ENCODE results near the gene TRIM25.
A peak's percentile ranks its signal among the peaks of the same experiment; 100 is the strongest.

The TRIM25 gene

GRCh38 chr17:56918916-56919315 lies 5.1 kb upstream of the TRIM25 start:
- ATAC-seq (ENCODE audit: insufficient read depth, low read depth) (no peak), DNase-seq (no peak)
- H3K79me2 ChIP-seq (ENCODE audit: insufficient read depth, low read length) = peaks cover 9% of the 10 kb centered on the region
- no peak overlapping the region for H2AFZ ChIP-seq (ENCODE audit: low read depth, low read length)
- no peak overlapping the region for H3K4me3 ChIP-seq (ENCODE audit: low read depth in 1 of 2, low read length in 2 of 2)
- H3K27ac ChIP-seq (ENCODE audit: low read length) = no peak overlapping the region
- TF ChIP-seq EZH2 (IDR thresholded peaks at IDR 0.05; ENCODE audit: borderline replicate concordance, low read depth, low read length, severe bottlenecking) (no peak), CTCF (IDR thresholded peaks at IDR 0.05; ENCODE audit: borderline replicate concordance, extremely low read depth, low read length, poor library complexity, severe bottlenecking) (no peak)
- H3K4me2 ChIP-seq (ENCODE audit: insufficient read depth, low read length) = no peak overlapping the region
- H3K36me3 ChIP-seq (ENCODE audit: insufficient read depth, low read length) = no peaks in the 10 kb centered on the region
- no peak overlapping the region for H3K9ac ChIP-seq (ENCODE audit: low read depth, low read length)
- H3K9me3 ChIP-seq (ENCODE audit: insufficient read depth, low read length, severe bottlenecking) = no peaks in the 10 kb centered on the region
- H3K27me3 ChIP-seq (ENCODE audit: insufficient read depth, low read length, poor library complexity) = no peaks in the 10 kb centered on the region
- peaks cover 10% of the 10 kb centered on the region for H3K4me1 ChIP-seq (ENCODE audit: insufficient read depth, low read length)
- H4K20me1 ChIP-seq (ENCODE audit: insufficient read depth, low read length) = no peaks in the 10 kb centered on the region

- H3K4me1 ChIP-seq (ENCODE audit: insufficient read depth, low read length) = peaks cover 18% of the 10 kb centered on the region
- H3K27ac ChIP-seq (ENCODE audit: low read length) = no peak overlapping the region
- H3K27me3 ChIP-seq (ENCODE audit: insufficient read depth, low read length, poor library complexity) = no peaks in the 10 kb centered on the region
- peaks cover 21% of the 10 kb centered on the region for H3K79me2 ChIP-seq (ENCODE audit: insufficient read depth, low read length)
- TF ChIP-seq CTCF (IDR thresholded peaks at IDR 0.05; ENCODE audit: borderline replicate concordance, extremely low read depth, low read length, poor library complexity, severe bottlenecking) (no peak), EZH2 (IDR thresholded peaks at IDR 0.05; ENCODE audit: borderline replicate concordance, low read depth, low read length, severe bottlenecking) (no peak)
- H2AFZ ChIP-seq (ENCODE audit: low read depth, low read length) = no peak overlapping the region
- ATAC-seq (ENCODE audit: insufficient read depth, low read depth) = no peak
- no peaks in the 10 kb centered on the region for H3K9me3 ChIP-seq (ENCODE audit: insufficient read depth, low read length, severe bottlenecking)
- H4K20me1 ChIP-seq (ENCODE audit: insufficient read depth, low read length) = no peaks in the 10 kb centered on the region
- no peak for DNase-seq
- H3K4me2 ChIP-seq (ENCODE audit: insufficient read depth, low read length) = no peak overlapping the region
- H3K9ac ChIP-seq (ENCODE audit: low read depth, low read length) = no peak overlapping the region
- H3K36me3 ChIP-seq (ENCODE audit: insufficient read depth, low read length) = no peaks in the 10 kb centered on the region
- H3K4me3 ChIP-seq (ENCODE audit: low read depth in 1 of 2, low read length in 2 of 2) = no peak overlapping the region
Observed at GRCh38 chr17:56917559-56918296, 3.9 kb upstream of the TRIM25 start.

GRCh38 chr17:56914581-56915273 lies 878 bp upstream of the TRIM25 start:
- DNase-seq = peak; percentile 33
- Histone ChIP-seq H3K4me3 (ENCODE audit: low read depth in 1 of 2, low read length in 2 of 2) (peak overlapping the region; percentile 58 to 99), H3K9me3 (ENCODE audit: insufficient read depth, low read length, severe bottlenecking) (no peaks in the 10 kb centered on the region), H2AFZ (ENCODE audit: low read depth, low read length) (peak overlapping the region; percentile 99), H3K79me2 (ENCODE audit: insufficient read depth, low read length) (peaks cover 48% of the 10 kb centered on the region), H3K4me2 (ENCODE audit: insufficient read depth, low read length) (peak overlapping the region; percentile 97), H4K20me1 (ENCODE audit: insufficient read depth, low read length) (peaks cover 8% of the 10 kb centered on the region; the same call in 1 of the 2 replicates), H3K9ac (ENCODE audit: low read depth, low read length) (peak overlapping the region; percentile 96), H3K36me3 (ENCODE audit: insufficient read depth, low read length) (peaks cover 12% of the 10 kb centered on the region; the same call in 1 of the 2 replicates), H3K27me3 (ENCODE audit: insufficient read depth, low read length, poor library complexity) (no peaks in the 10 kb centered on the region), H3K4me1 (ENCODE audit: insufficient read depth, low read length) (peaks cover 47% of the 10 kb centered on the region), H3K27ac (ENCODE audit: low read length) (peak overlapping the region; percentile 82)
- ATAC-seq (ENCODE audit: insufficient read depth, low read depth) = no peak
- TF ChIP-seq CTCF (IDR thresholded peaks at IDR 0.05; ENCODE audit: borderline replicate concordance, extremely low read depth, low read length, poor library complexity, severe bottlenecking) = no peak
- no peak for TF ChIP-seq EZH2 (IDR thresholded peaks at IDR 0.05; ENCODE audit: borderline replicate concordance, low read depth, low read length, severe bottlenecking)

All from DND-41 (cell line).